K562 (cell line): ENCODE measurements around the gene SKIC2. TPM values are rescaled to one million over a fixed set of nuclear protein-coding genes. Genes with fewer than 3 reads are reported as not detected.

Source experiments
- ATAC-seq: fragments of 200-7000 bp; cut with Tn5 transposase; 3 replicates; pipeline ENCODE4 v1.9.1; 2020; ENCODE audit warnings: moderate library complexity
- BruUV-seq: library from RNA; stranded (reverse); fragments of 400-500 nt; replicated peaks from 2 replicates; lab custom pipeline; 2021; lab: Mats Ljungman, UMichigan
- CTCF ChIA-PET: fragments of 300-600 bp; formaldehyde crosslinking; extraction: SDS; loops from one replicate; lab custom pipeline; 2021; ENCODE audit warnings: low intra/inter-chr PET ratio; lab: Yijun Ruan, JAX
- POLR2A ChIA-PET: fragments of 300-600, 350-650 bp; sonication (Branson Sonifier 250); formaldehyde crosslinking; extraction: SDS; loops from one replicate; lab custom pipeline; 2021; ENCODE audit warnings: antibody characterized with exemption, inconsistent platforms; lab: Yijun Ruan, JAX
- DNase-seq, 4 experiments: peaks; one replicate each; pipeline versions ENCODE4 v3.0.0 to v3.0.0-alpha.2; 2011 to 2018; ENCODE audit warnings: low spot score in 3 of 4, mixed read lengths in 3 of 4; ENCODE audit errors: extremely low read depth in 1 of 4
- FAIRE-seq: peaks from 2 replicates; lab custom pipeline; 2011; peaks lifted over from hg19 to GRCh38; lab: Jason Lieb, UNC
- H2AFZ ChIP-seq: 2 replicates; pipeline ENCODE4 v1.6.0; 2011; ENCODE audit warnings: low read depth, low read length, control low read depth, inconsistent platforms
- H3K27ac ChIP-seq: fragments of 200-600 bp; 3 replicates; pipeline ENCODE4 v1.8.0; 2011; ENCODE audit warnings: low read depth, mild to moderate bottlenecking, control low read depth, inconsistent platforms, low read length, moderate library complexity, mixed read lengths; ENCODE audit errors: extremely low read depth
- H3K27me3 ChIP-seq, 2 experiments: fragments of 300-600 bp in 1 of 2; 2 replicates in 1 of 2; 3 replicates in 1 of 2; pipeline versions ENCODE4 v1.6.0 to v1.8.0; 2011; ENCODE audit warnings: inconsistent platforms in 2 of 2, low read length in 2 of 2, mild to moderate bottlenecking in 1 of 2, mixed read lengths in 1 of 2, moderate library complexity in 1 of 2; ENCODE audit not compliant: control insufficient read depth in 2 of 2, insufficient read depth in 2 of 2
- H3K36me3 ChIP-seq: fragments of 300-600 bp; 3 replicates; pipeline ENCODE4 v1.8.0; 2011; ENCODE audit warnings: mild to moderate bottlenecking, low read length, inconsistent platforms; ENCODE audit not compliant: control insufficient read depth, insufficient read depth
- H3K4me1 ChIP-seq, 2 experiments: fragments of 200-600 bp in 1 of 2; replicated peaks in 1 of 2; 2 replicates in 1 of 2; 3 replicates in 1 of 2; pipeline versions ENCODE4 v1.5.1 to v1.8.0; 2011; ENCODE audit warnings: inconsistent platforms in 2 of 2, low read length in 2 of 2, mild to moderate bottlenecking in 1 of 2, mixed read lengths in 1 of 2, moderate library complexity in 1 of 2; ENCODE audit not compliant: control insufficient read depth in 2 of 2, insufficient read depth in 2 of 2
- H3K4me2 ChIP-seq: 2 replicates; pipeline ENCODE4 v1.6.1; 2011; ENCODE audit warnings: low read length, control low read depth, inconsistent platforms, mixed read lengths; ENCODE audit not compliant: insufficient read depth
- H3K4me3 ChIP-seq: fragments of 200-600 bp; sonication (generic), shearing (Covaris generic); 2 replicates; pipeline ENCODE4 v1.5.1; 2016; ENCODE audit warnings: control low read depth, inconsistent platforms
- H3K79me2 ChIP-seq: fragments of 200-600 bp; 3 replicates; pipeline ENCODE4 v1.8.0; 2011; ENCODE audit warnings: low read length, inconsistent platforms; ENCODE audit not compliant: control insufficient read depth, insufficient read depth
- H3K9ac ChIP-seq, 2 experiments: 2 replicates each; pipeline versions ENCODE4 v1.6.0 to v1.6.1; 2011; ENCODE audit warnings: low read depth in 2 of 2, low read length in 2 of 2, control low read depth in 1 of 2, inconsistent platforms in 1 of 2, mild to moderate bottlenecking in 1 of 2, mixed read lengths in 1 of 2; ENCODE audit not compliant: insufficient read depth in 1 of 2
- H3K9me1 ChIP-seq: one replicate; pipeline ENCODE4 v1.6.0; 2011; ENCODE audit warnings: inconsistent platforms, mild to moderate bottlenecking, low read length, moderate library complexity; ENCODE audit not compliant: control insufficient read depth, insufficient read depth
- H3K9me3 ChIP-seq: replicated peaks from 2 replicates; pipeline ENCODE4 v1.5.1; 2011; ENCODE audit warnings: low read depth, low read length, inconsistent platforms; ENCODE audit not compliant: control insufficient read depth, insufficient read depth
- H4K20me1 ChIP-seq: replicated peaks from 2 replicates; pipeline ENCODE4 v1.6.1; 2011; ENCODE audit warnings: low read length, inconsistent platforms, mixed read lengths; ENCODE audit not compliant: control insufficient read depth, insufficient read depth
- TEAD4 ChIP-seq, 2 experiments: sonication (generic) in 1 of 2; formaldehyde crosslinking in 1 of 2; IDR thresholded peaks; 2 replicates each; pipeline versions ENCODE4 v1.6.1 to v1.8.0; 2012 to 2022; ENCODE audit warnings: borderline replicate concordance in 1 of 2, inconsistent platforms in 1 of 2, low read length in 1 of 2, mild to moderate bottlenecking in 1 of 2, missing genetic modification reagents in 1 of 2
- ZNF707 ChIP-seq: fragments of 250-450 bp; sonication (Bioruptor Pico); conservative IDR thresholded peaks from 2 replicates; pipeline ENCODE4 v1.8.0; 2022; ENCODE audit warnings: inconsistent platforms, mild to moderate bottlenecking, moderate library complexity
- WGBS: fragments of 100-300 bp; shearing (Covaris generic); methylation state at CpG from one replicate; pipeline ENCODE4 v1.1.6; 2016; ENCODE audit warnings: low coverage, mixed read lengths; ENCODE audit not compliant: insufficient coverage; ENCODE audit errors: missing lambda C conversion rate; 5-methylcytosine and 5-hydroxymethylcytosine counted together
- in situ Hi-C: fragments of 300-500 bp; cut with MboI; formaldehyde crosslinking; loops from 4 replicates; pipeline ENCODE4 v1.15.0; 2018; ENCODE audit warnings: inconsistent platforms, mixed read lengths
- intact Hi-C: fragments of 100-400 bp; cut with micrococcal nuclease; formaldehyde crosslinking; loops from 2 replicates; pipeline ENCODE4 v1.14.2; 2022
- polyA plus RNA-seq, 8 experiments: library from polyadenylated mRNA; depleted of rRNA in 4 of 8; stranded (reverse) in 5 of 8; unstranded in 3 of 8; fragments of >200 nt; fragmentation: Nextera tagmentation in 2 of 8; fragmentation: Illumina TruSeq in 1 of 8; extraction: Ambion mirVana in 2 of 8; extraction: Trizol in 1 of 8; gene quantifications; 2 replicates each; pipeline versions ENCODE4 v1.2.1 to v1.2.3, GENCODE V29; 2011 to 2014; ENCODE audit warnings: inconsistent platforms in 1 of 8, missing spikeins in 1 of 8
- total RNA-seq, 7 experiments: library from RNA; depleted of rRNA in 6 of 7; stranded (reverse); fragments of >200 nt in 6 of 7; fragmentation: Illumina TruSeq in 2 of 7; extraction: Trizol in 2 of 7; gene quantifications; 2 replicates each; pipeline versions ENCODE4 v1.2.1 to v1.2.3, GENCODE V29; 2011 to 2021; ENCODE audit warnings: low replicate concordance in 1 of 7
- TF ChIP-seq, protein P1 (sequence below): sonication (generic); formaldehyde crosslinking; IDR thresholded peaks from 2 replicates; pipeline ENCODE4 v1.5.0; 2020; ENCODE audit warnings: missing genetic modification reagents

SKIC2 gene
- total and polyA plus RNA-seq, 9 of the 15 experiments (the other 6 are each of a cell fraction or from before 2014, with no cell fraction given): 3.3 to 94.6 (median 38.8) TPM

- no peak for TF ChIP-seq TEAD4 (IDR thresholded peaks at IDR 0.05; ENCODE audit: low read length)
- no peak for TF ChIP-seq TEAD4 (CRISPR knock-in tag; IDR thresholded peaks at IDR 0.05; ENCODE audit: borderline replicate concordance)
Observed at GRCh38 chr6:31933537-31933936, 25.4 kb upstream of the SKIC2 start (continued).

GRCh38 chr6:31935021-31935420, 24.0 kb upstream of the SKIC2 start:
- no peak for FAIRE-seq
- no peak for DNase-seq
- in situ Hi-C loops: no loop called here
- CTCF ChIA-PET: no interaction called here
- H3K79me2 ChIP-seq: no peaks in the 10 kb centered on the region
- 18% methylated on average over 3 of the region's 3 CpGs for WGBS
- no peak overlapping the region for H2AFZ ChIP-seq
- no peak overlapping the region for H3K4me3 ChIP-seq
- H3K4me2 ChIP-seq: no peak overlapping the region
- peaks cover 8 to 12% of the 10 kb centered on the region in 2 experiments; a peak in 2 of 5 replicates for H3K27me3 ChIP-seq
- no peak overlapping the region for H3K27ac ChIP-seq
- no peaks in the 10 kb centered on the region for H3K9me1 ChIP-seq
- intact Hi-C loops: no loop called here
- H3K9me3 ChIP-seq: no peaks in the 10 kb centered on the region
- H3K4me1 ChIP-seq: peaks cover 0 to 7% of the 10 kb centered on the region in 2 experiments; a peak in 2 of 5 replicates
- H3K36me3 ChIP-seq: no peaks in the 10 kb centered on the region
- POLR2A ChIA-PET: interaction anchor here (0.5 to 1.5 kb wide), 4 partner anchors 11 to 700 kb away, joined by 3 to 5 read pairs (median 4); partner anchors contain the start of gene CFB
- no TSS peak for BruUV-seq
- TF ChIP-seq ZNF707: no peak
- TF ChIP-seq, protein P1, sequence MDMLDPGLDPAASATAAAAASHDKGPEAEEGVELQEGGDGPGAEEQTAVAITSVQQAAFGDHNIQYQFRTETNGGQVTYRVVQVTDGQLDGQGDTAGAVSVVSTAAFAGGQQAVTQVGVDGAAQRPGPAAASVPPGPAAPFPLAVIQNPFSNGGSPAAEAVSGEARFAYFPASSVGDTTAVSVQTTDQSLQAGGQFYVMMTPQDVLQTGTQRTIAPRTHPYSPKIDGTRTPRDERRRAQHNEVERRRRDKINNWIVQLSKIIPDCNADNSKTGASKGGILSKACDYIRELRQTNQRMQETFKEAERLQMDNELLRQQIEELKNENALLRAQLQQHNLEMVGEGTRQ (CRISPR knock-in tag): 0 out of 2 replicates have a peak, but pooled peaks have one; percentile 13
- no peak overlapping the region for H3K9ac ChIP-seq
- no peaks in the 10 kb centered on the region for H4K20me1 ChIP-seq
- ATAC-seq: no peak
